ENCODE results near the gene CDK6.
A peak's percentile ranks its signal among the peaks of the same experiment; 100 is the strongest.

CDK6 gene

GRCh38 chr7:92708111-92709042 is 128.0 kb downstream of the CDK6 start:
- DNase-seq (ENCODE audit: low spot score) = no peak

GRCh38 chr7:92707435-92707834 is 128.9 kb downstream of the CDK6 start:
- no peak for DNase-seq (ENCODE audit: low spot score)

- no peak for DNase-seq (ENCODE audit: low spot score)
These were observed 129.8 kb downstream of the CDK6 start for GRCh38 chr7:92706563-92706962.

GRCh38 chr7:92705831-92706230 is 130.5 kb downstream of the CDK6 start:
- DNase-seq (ENCODE audit: low spot score) = no peak

- DNase-seq (ENCODE audit: low spot score) = no peak
These were observed 131.5 kb downstream of the CDK6 start for GRCh38 chr7:92704858-92705257.

GRCh38 chr7:92702535-92702934 is 133.8 kb downstream of the CDK6 start:
- DNase-seq (ENCODE audit: low spot score) = no peak

- DNase-seq (ENCODE audit: low spot score) = no peak
These were observed 136.3 kb downstream of the CDK6 start for GRCh38 chr7:92699966-92700514.

GRCh38 chr7:92699560-92699959 is 136.8 kb downstream of the CDK6 start:
- DNase-seq (ENCODE audit: low spot score) = no peak

GRCh38 chr7:92698237-92698841 is 138.0 kb downstream of the CDK6 start:
- no peak for DNase-seq (ENCODE audit: low spot score)

GRCh38 chr7:92697414-92697813 is 139.0 kb downstream of the CDK6 start:
- no peak for DNase-seq (ENCODE audit: low spot score)

GRCh38 chr7:92697012-92697411 is 139.4 kb downstream of the CDK6 start:
- DNase-seq (ENCODE audit: low spot score) = no peak

GRCh38 chr7:92696584-92696983 is 139.8 kb downstream of the CDK6 start:
- no peak for DNase-seq (ENCODE audit: low spot score)

- no peak for DNase-seq (ENCODE audit: low spot score)
These were observed 140.8 kb downstream of the CDK6 start for GRCh38 chr7:92695308-92696261.

GRCh38 chr7:92694211-92694610 is 142.2 kb downstream of the CDK6 start:
- DNase-seq (ENCODE audit: low spot score) = no peak

GRCh38 chr7:92693519-92693918 is 142.9 kb downstream of the CDK6 start:
- DNase-seq (ENCODE audit: low spot score) = no peak

GRCh38 chr7:92691578-92691977 is 144.8 kb downstream of the CDK6 start:
- DNase-seq (ENCODE audit: low spot score) = peak; percentile 65

GRCh38 chr7:92685136-92686042 is 151.0 kb downstream of the CDK6 start:
- DNase-seq (ENCODE audit: low spot score) = no peak

GRCh38 chr7:92684274-92684673 is 152.1 kb downstream of the CDK6 start:
- no peak for DNase-seq (ENCODE audit: low spot score)

GRCh38 chr7:92682903-92683539 is 153.4 kb downstream of the CDK6 start:
- DNase-seq (ENCODE audit: low spot score) = no peak

GRCh38 chr7:92682330-92682729 is 154.0 kb downstream of the CDK6 start:
- DNase-seq (ENCODE audit: low spot score) = no peak

Data from hematopoietic multipotent progenitor cell treated with erythropoietin and hydrocortisone succinate and interleukin-3 and kit ligand, for 15 days (in vitro differentiated cells).